Activated CD8-positive, alpha-beta memory T cell treated with anti-CD3 and anti-CD28 coated beads, Interleukin-2, amount 10 ng/mL, durations not matched to agents 7 days and 5 days (primary cell): ENCODE measurements around the gene PRKAB2. TPM values are rescaled to one million over a fixed set of nuclear protein-coding genes. Genes with fewer than 3 reads are reported as not detected.
"Not testable (repeated sequence)": the region's sequence is repeated elsewhere in the genome, so short reads cannot be mapped to it uniquely, and the experiment has no call there.

Experiments used
- ATAC-seq: fragments of 150-1000 bp; cut with Tn5 transposase; one replicate; pipeline ENCODE4 v1.10.0; 2021; ENCODE audit warnings: moderate library complexity
- CTCF ChIA-PET: fragments of 350-600 bp; sonication (Branson Sonifier 250); formaldehyde crosslinking; loops from one replicate; lab custom pipeline; 2021; ENCODE audit warnings: antibody characterized with exemption; lab: Charles Lee
- DNase-seq: peaks from one replicate; pipeline ENCODE4 v3.0.0-alpha.2; 2020
- H3K27ac Mint-ChIP-seq: one replicate; pipeline ENCODE4 v1.8.0; 2021; ENCODE audit warnings: mild to moderate bottlenecking, mixed read lengths
- H3K27me3 Mint-ChIP-seq: one replicate; pipeline ENCODE4 v1.8.0; 2021; ENCODE audit warnings: mixed read lengths
- H3K36me3 Mint-ChIP-seq: one replicate; pipeline ENCODE4 v1.8.0; 2021; ENCODE audit warnings: mild to moderate bottlenecking, mixed read lengths
- H3K4me1 Mint-ChIP-seq: one replicate; pipeline ENCODE4 v1.8.0; 2021; ENCODE audit warnings: mixed read lengths
- H3K4me3 Mint-ChIP-seq: one replicate; pipeline ENCODE4 v1.8.0; 2021; ENCODE audit warnings: mild to moderate bottlenecking, moderate library complexity, mixed read lengths
- H3K9me3 Mint-ChIP-seq: one replicate; pipeline ENCODE4 v1.8.0; 2022; ENCODE audit warnings: low read depth, mixed read lengths
- total RNA-seq, 2 experiments: library from RNA; stranded (reverse); gene quantifications; one replicate each; pipeline ENCODE4 v1.2.3, GENCODE V29; 2021

PRKAB2 gene
- total RNA-seq, 2 experiments from 2014 or later, result 10.2 to 10.8 TPM

GRCh38 chr1:147167365-147167764, 4.9 kb downstream of the PRKAB2 start:
- DNase-seq, result no peak
- no peak for ATAC-seq
- no peak overlapping the region for H3K4me3 Mint-ChIP-seq
- peaks cover 16% of the 10 kb centered on the region for H3K4me1 Mint-ChIP-seq
- no peaks in the 10 kb centered on the region for H3K9me3 Mint-ChIP-seq
- CTCF ChIA-PET, result interaction anchor here (2.7 kb wide), 1 partner anchor 76 kb away, joined by 14 read pairs; the partner anchor contains the start of gene CHD1L
- H3K36me3 Mint-ChIP-seq, result peaks cover 21% of the 10 kb centered on the region
- H3K27ac Mint-ChIP-seq, result no peak overlapping the region
- H3K27me3 Mint-ChIP-seq, result no peaks in the 10 kb centered on the region

GRCh38 chr1:147163019-147163418, 9.3 kb downstream of the PRKAB2 start:
- Mint-ChIP-seq H3K27me3 (no peaks in the 10 kb centered on the region), H3K4me1 (peaks cover 2% of the 10 kb centered on the region), H3K4me3 (no peak overlapping the region), H3K36me3 (peaks cover 36% of the 10 kb centered on the region), H3K9me3 (no peaks in the 10 kb centered on the region), H3K27ac (no peak overlapping the region)
- DNase-seq (no peak), ATAC-seq (no peak)
- CTCF ChIA-PET, result interaction anchor here (1.3 kb wide), 1 partner anchor 79 kb away, joined by 3 read pairs; the partner anchor contains the start of gene CHD1L

GRCh38 chr1:147162093-147162492, 10.2 kb downstream of the PRKAB2 start:
- Mint-ChIP-seq H3K4me1 (no peaks in the 10 kb centered on the region), H3K9me3 (no peaks in the 10 kb centered on the region), H3K27me3 (no peaks in the 10 kb centered on the region), H3K4me3 (no peak overlapping the region), H3K36me3 (peaks cover 41% of the 10 kb centered on the region), H3K27ac (no peak overlapping the region)
- CTCF ChIA-PET, result interaction anchor here (1.3 kb wide), 1 partner anchor 80 kb away, joined by 3 read pairs; the partner anchor contains the start of gene CHD1L
- no peak for DNase-seq
- no peak for ATAC-seq

- peaks cover 26% of the 10 kb centered on the region for H3K36me3 Mint-ChIP-seq
These were observed 15.2 kb downstream of the PRKAB2 start for GRCh38 chr1:147157116-147157515.

GRCh38 chr1:147156642-147157041, 15.6 kb downstream of the PRKAB2 start:
- Mint-ChIP-seq H3K4me1 (no peaks in the 10 kb centered on the region), H3K27ac (no peak overlapping the region), H3K9me3 (no peaks in the 10 kb centered on the region), H3K27me3 (no peaks in the 10 kb centered on the region), H3K4me3 (no peak overlapping the region), H3K36me3 (peaks cover 25% of the 10 kb centered on the region)
- CTCF ChIA-PET, result no interaction called here
- DNase-seq (no peak), ATAC-seq (no peak)

More at GRCh38 chr1:147157116-147157515, 15.2 kb downstream of the PRKAB2 start:
- CTCF ChIA-PET, ATAC-seq, H3K27me3 Mint-ChIP-seq, H3K27ac Mint-ChIP-seq, DNase-seq, H3K9me3 Mint-ChIP-seq, H3K4me1 Mint-ChIP-seq, H3K4me3 Mint-ChIP-seq: not testable (repeated sequence)

GRCh38 chr1:147152772-147153171, 19.5 kb downstream of the PRKAB2 start:
- no peak overlapping the region for H3K4me3 Mint-ChIP-seq

GRCh38 chr1:147151244-147151643, 21.0 kb downstream of the PRKAB2 start:
- no peak for DNase-seq
- H3K4me1 Mint-ChIP-seq, result no peaks in the 10 kb centered on the region
- H3K9me3 Mint-ChIP-seq, result no peaks in the 10 kb centered on the region
- CTCF ChIA-PET, result no interaction called here
- H3K27ac Mint-ChIP-seq, result no peak overlapping the region
- H3K4me3 Mint-ChIP-seq, result no peak overlapping the region
- no peaks in the 10 kb centered on the region for H3K27me3 Mint-ChIP-seq
- H3K36me3 Mint-ChIP-seq, result peaks cover 2% of the 10 kb centered on the region
- no peak for ATAC-seq

More at GRCh38 chr1:147152772-147153171, 19.5 kb downstream of the PRKAB2 start:
- Mint-ChIP-seq H3K36me3 (peaks cover 9% of the 10 kb centered on the region), H3K9me3 (no peaks in the 10 kb centered on the region), H3K27ac (no peak overlapping the region), H3K27me3 (no peaks in the 10 kb centered on the region), H3K4me1 (no peaks in the 10 kb centered on the region)
- DNase-seq (no peak), ATAC-seq (no peak)
- CTCF ChIA-PET, result no interaction called here

GRCh38 chr1:147142886-147143285, 29.4 kb downstream of the PRKAB2 start:
- CTCF ChIA-PET, result no interaction called here
- DNase-seq (no peak), ATAC-seq (no peak)
- no peaks in the 10 kb centered on the region for H3K9me3 Mint-ChIP-seq
- no peak overlapping the region for H3K4me3 Mint-ChIP-seq
- H3K36me3 Mint-ChIP-seq, result no peaks in the 10 kb centered on the region
- no peak overlapping the region for H3K27ac Mint-ChIP-seq
- no peaks in the 10 kb centered on the region for H3K4me1 Mint-ChIP-seq
- H3K27me3 Mint-ChIP-seq, result peaks cover 59% of the 10 kb centered on the region

- DNase-seq, H3K9me3 Mint-ChIP-seq, ATAC-seq, H3K27ac Mint-ChIP-seq, CTCF ChIA-PET, H3K4me3 Mint-ChIP-seq, H3K4me1 Mint-ChIP-seq, H3K36me3 Mint-ChIP-seq: not testable (repeated sequence)
- peaks cover 41% of the 10 kb centered on the region for H3K27me3 Mint-ChIP-seq
These were observed 41.5 kb downstream of the PRKAB2 start for GRCh38 chr1:147130721-147131120.

- DNase-seq, result no peak
- Mint-ChIP-seq H3K9me3 (no peaks in the 10 kb centered on the region), H3K36me3 (no peaks in the 10 kb centered on the region), H3K4me1 (peaks cover 2% of the 10 kb centered on the region), H3K27me3 (peaks cover 43% of the 10 kb centered on the region), H3K27ac (no peak overlapping the region), H3K4me3 (no peak overlapping the region)
- ATAC-seq, result no peak
- CTCF ChIA-PET, result no interaction called here
These were observed 43.0 kb downstream of the PRKAB2 start for GRCh38 chr1:147129116-147129873.

GRCh38 chr1:147124266-147124665, 48.0 kb downstream of the PRKAB2 start:
- ATAC-seq (no peak), DNase-seq (no peak)
- H3K4me3 Mint-ChIP-seq, result no peak overlapping the region
- H3K4me1 Mint-ChIP-seq, result no peaks in the 10 kb centered on the region
- no peaks in the 10 kb centered on the region for H3K9me3 Mint-ChIP-seq
- H3K36me3 Mint-ChIP-seq, result no peaks in the 10 kb centered on the region
- CTCF ChIA-PET, result no interaction called here
- peaks cover 39% of the 10 kb centered on the region for H3K27me3 Mint-ChIP-seq
- H3K27ac Mint-ChIP-seq, result no peak overlapping the region

- CTCF ChIA-PET, result interaction anchor here (0.6 kb wide), 1 partner anchor 712 kb away, joined by 3 read pairs; no protein-coding TSS in a partner anchor
- ATAC-seq (no peak), DNase-seq (no peak)
- H3K27ac Mint-ChIP-seq, result no peak overlapping the region
- no peaks in the 10 kb centered on the region for H3K9me3 Mint-ChIP-seq
- no peaks in the 10 kb centered on the region for H3K4me1 Mint-ChIP-seq
- H3K4me3 Mint-ChIP-seq, result no peak overlapping the region
- no peaks in the 10 kb centered on the region for H3K36me3 Mint-ChIP-seq
- H3K27me3 Mint-ChIP-seq, result peaks cover 41% of the 10 kb centered on the region
These were observed 55.2 kb downstream of the PRKAB2 start for GRCh38 chr1:147117109-147117508.

GRCh38 chr1:147115496-147115895, 56.8 kb downstream of the PRKAB2 start:
- ATAC-seq (no peak), DNase-seq (no peak)
- Mint-ChIP-seq H3K9me3 (no peaks in the 10 kb centered on the region), H3K27me3 (peaks cover 42% of the 10 kb centered on the region), H3K27ac (no peak overlapping the region), H3K36me3 (no peaks in the 10 kb centered on the region), H3K4me3 (no peak overlapping the region), H3K4me1 (no peaks in the 10 kb centered on the region)
- CTCF ChIA-PET, result no interaction called here

GRCh38 chr1:147115079-147115478, 57.2 kb downstream of the PRKAB2 start:
- H3K4me3 Mint-ChIP-seq, DNase-seq, CTCF ChIA-PET, H3K9me3 Mint-ChIP-seq, H3K4me1 Mint-ChIP-seq, H3K36me3 Mint-ChIP-seq, H3K27ac Mint-ChIP-seq, ATAC-seq: not testable (repeated sequence)
- peaks cover 44% of the 10 kb centered on the region for H3K27me3 Mint-ChIP-seq
